Fibroblast of the aortic adventitia (primary cell): Measurements from ENCODE around the gene ILF3. TPM values are rescaled to one million over a fixed set of nuclear protein-coding genes. Genes with fewer than 3 reads are reported as not detected.

Experiments
- DNase-seq: peaks from one replicate; pipeline ENCODE4 v3.0.0-alpha.2; 2010; ENCODE audit warnings: low read depth
- H3K4me3 ChIP-seq: 2 replicates; pipeline ENCODE4 v1.5.1; 2011; ENCODE audit warnings: low read depth, mild to moderate bottlenecking, control low read depth, low read length, moderate library complexity
- CTCF ChIP-seq: IDR thresholded peaks from 2 replicates; pipeline ENCODE4 v1.5.1; 2011; ENCODE audit warnings: mild to moderate bottlenecking, low read length, control low read depth, inconsistent platforms; ENCODE audit not compliant: insufficient read depth
- total RNA-seq: library from RNA; depleted of rRNA; stranded (reverse); fragments of >200 nt; gene quantifications from 2 replicates; pipeline ENCODE4 v1.2.3, GENCODE V29; 2012; ENCODE audit warnings: low replicate concordance

ILF3 gene
- total RNA-seq, 1 donor = 119 TPM

- peak; percentile 74 for DNase-seq
- TF ChIP-seq CTCF = peak; percentile 65
- no peak overlapping the region for H3K4me3 ChIP-seq
These were observed 45.6 kb downstream of the ILF3 start for GRCh38 chr19:10699650-10700335.

GRCh38 chr19:10701955-10702525 is 47.9 kb downstream of the ILF3 start:
- TF ChIP-seq CTCF = no peak
- peak overlapping the region; percentile 99 for H3K4me3 ChIP-seq
- no peak for DNase-seq

- no peak for DNase-seq
- H3K4me3 ChIP-seq = no peak overlapping the region
- no peak for TF ChIP-seq CTCF
These were observed 52.8 kb downstream of the ILF3 start for GRCh38 chr19:10706990-10707389.

GRCh38 chr19:10707440-10707839 is 53.3 kb downstream of the ILF3 start:
- H3K4me3 ChIP-seq = no peak overlapping the region
- DNase-seq = no peak
- no peak for TF ChIP-seq CTCF

- no peak for DNase-seq
- no peak for TF ChIP-seq CTCF
- H3K4me3 ChIP-seq = no peak overlapping the region
These were observed 54.1 kb downstream of the ILF3 start for GRCh38 chr19:10708291-10708690.

- no peak for TF ChIP-seq CTCF
These were observed 57.9 kb downstream of the ILF3 start for GRCh38 chr19:10712045-10712444.

More at GRCh38 chr19:10712045-10712444, 57.9 kb downstream of the ILF3 start:
- DNase-seq = no peak
- H3K4me3 ChIP-seq = no peak overlapping the region
